ENCODE data around the gene PLA2G5.

The PLA2G5 gene

DNA sequence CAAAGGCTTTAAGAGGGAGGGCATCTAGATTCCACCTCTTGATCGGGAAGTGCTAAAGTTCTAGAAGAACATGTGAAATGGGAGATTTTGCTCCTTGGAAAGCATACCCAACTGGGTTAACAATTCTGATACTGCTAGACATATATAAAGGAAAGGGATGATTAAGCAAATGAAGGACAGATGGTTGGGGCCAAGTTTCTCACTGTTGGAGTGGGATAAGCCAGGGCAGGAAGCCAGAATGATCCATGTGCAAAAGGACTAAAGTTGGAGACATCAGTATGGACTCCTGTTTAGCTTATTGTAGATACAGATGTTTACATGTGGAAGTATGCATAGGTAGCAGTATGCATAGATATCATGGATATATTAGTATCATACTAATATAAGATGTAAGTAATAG, 16.8 kb downstream of the PLA2G5 start:
- H3K27me3 ChIP-seq = no peaks in the 10 kb centered on the region
- H3K27ac ChIP-seq = no peak overlapping the region
- TF ChIP-seq, protein P1, sequence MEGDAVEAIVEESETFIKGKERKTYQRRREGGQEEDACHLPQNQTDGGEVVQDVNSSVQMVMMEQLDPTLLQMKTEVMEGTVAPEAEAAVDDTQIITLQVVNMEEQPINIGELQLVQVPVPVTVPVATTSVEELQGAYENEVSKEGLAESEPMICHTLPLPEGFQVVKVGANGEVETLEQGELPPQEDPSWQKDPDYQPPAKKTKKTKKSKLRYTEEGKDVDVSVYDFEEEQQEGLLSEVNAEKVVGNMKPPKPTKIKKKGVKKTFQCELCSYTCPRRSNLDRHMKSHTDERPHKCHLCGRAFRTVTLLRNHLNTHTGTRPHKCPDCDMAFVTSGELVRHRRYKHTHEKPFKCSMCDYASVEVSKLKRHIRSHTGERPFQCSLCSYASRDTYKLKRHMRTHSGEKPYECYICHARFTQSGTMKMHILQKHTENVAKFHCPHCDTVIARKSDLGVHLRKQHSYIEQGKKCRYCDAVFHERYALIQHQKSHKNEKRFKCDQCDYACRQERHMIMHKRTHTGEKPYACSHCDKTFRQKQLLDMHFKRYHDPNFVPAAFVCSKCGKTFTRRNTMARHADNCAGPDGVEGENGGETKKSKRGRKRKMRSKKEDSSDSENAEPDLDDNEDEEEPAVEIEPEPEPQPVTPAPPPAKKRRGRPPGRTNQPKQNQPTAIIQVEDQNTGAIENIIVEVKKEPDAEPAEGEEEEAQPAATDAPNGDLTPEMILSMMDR (IDR thresholded peaks at IDR 0.05) = no peak
- no peak overlapping the region for H3K4me3 ChIP-seq
- H3K9me3 ChIP-seq = no peaks in the 10 kb centered on the region
- no peak for DNase-seq
- intact Hi-C loops (cut with DNase I; ENCODE audit: low total_unique reads) = no loop called here
- H3K36me3 ChIP-seq = peaks cover 0 to 5% (median 0%) of the 10 kb centered on the region in 3 donors
- H3K4me1 ChIP-seq = no peaks in the 10 kb centered on the region

DNA sequence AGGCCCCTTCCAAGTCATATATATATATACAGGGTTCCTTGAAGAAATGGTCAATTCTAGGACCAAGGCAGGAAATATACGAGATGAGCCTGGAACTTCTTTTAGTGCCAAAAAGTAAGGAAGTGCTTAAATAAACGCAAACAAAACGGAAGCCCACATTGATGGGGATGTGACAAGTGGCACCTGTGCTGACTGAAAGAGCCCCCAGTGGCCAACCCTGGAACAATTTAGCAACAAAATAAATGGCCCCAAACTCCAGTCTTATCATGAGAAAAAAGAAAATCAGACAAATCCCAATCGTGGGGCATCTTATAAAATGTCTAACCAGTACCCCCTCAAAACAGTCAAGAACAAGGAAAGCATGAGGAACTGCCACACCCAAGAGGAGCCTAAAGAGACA, 17.7 kb downstream of the PLA2G5 start:
- TF ChIP-seq, protein P1 (IDR thresholded peaks at IDR 0.05) = no peak
- intact Hi-C loops (cut with DNase I; ENCODE audit: low total_unique reads) = no loop called here
- DNase-seq = no peak
- H3K4me3 ChIP-seq = no peak overlapping the region
- no peak overlapping the region for H3K27ac ChIP-seq
- H3K36me3 ChIP-seq = peaks cover 0 to 5% (median 0%) of the 10 kb centered on the region in 3 donors
- H3K27me3 ChIP-seq = no peaks in the 10 kb centered on the region
- no peaks in the 10 kb centered on the region for H3K4me1 ChIP-seq
- H3K9me3 ChIP-seq = no peaks in the 10 kb centered on the region

DNA sequence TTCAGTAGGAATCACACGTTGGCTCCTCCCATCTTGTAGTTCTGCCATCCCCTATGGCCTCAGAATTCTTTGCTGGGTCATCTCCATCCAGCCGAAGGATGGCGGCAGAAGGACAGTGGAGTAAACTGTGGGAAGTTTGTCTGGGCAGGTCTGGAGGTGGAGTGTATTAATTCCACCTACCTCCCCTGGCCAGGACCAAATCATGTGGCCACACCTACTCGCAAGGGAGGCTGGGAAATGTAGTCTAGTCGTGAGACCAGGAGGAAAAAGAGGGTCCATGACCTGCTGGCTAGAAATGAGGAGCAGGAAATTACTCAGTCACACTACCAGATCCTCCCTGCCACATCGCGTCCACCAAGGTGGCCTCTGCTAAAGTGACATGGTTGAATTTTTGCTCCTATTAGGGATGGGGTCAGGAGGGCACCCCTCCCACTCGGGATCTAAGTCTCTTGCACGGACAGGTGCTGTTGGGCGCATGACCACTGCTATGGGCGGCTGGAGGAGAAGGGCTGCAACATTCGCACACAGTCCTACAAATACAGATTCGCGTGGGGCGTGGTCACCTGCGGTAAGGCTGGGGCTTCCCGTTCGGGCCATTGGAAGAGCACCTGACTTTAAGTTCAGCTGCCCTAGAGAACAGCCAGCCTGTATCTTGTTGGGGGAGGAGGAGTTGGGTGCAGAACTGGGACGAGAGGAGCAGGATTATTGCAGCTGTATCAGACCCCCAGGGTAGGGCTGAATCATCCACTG, 19.5 kb downstream of the PLA2G5 start:
- H3K4me1 ChIP-seq = no peaks in the 10 kb centered on the region
- DNase-seq = no peak
- peaks cover 0 to 5% (median 0%) of the 10 kb centered on the region in 3 donors for H3K36me3 ChIP-seq
- H3K27me3 ChIP-seq = no peaks in the 10 kb centered on the region
- intact Hi-C loops (cut with DNase I; ENCODE audit: low total_unique reads) = no loop called here
- no peak overlapping the region for H3K27ac ChIP-seq
- H3K4me3 ChIP-seq = no peak overlapping the region
- H3K9me3 ChIP-seq = no peaks in the 10 kb centered on the region
- TF ChIP-seq, protein P1 (IDR thresholded peaks at IDR 0.05) = no peak

GRCh38 chr1:20090119-20090518, 20.1 kb downstream of the PLA2G5 start:
- H3K27me3 ChIP-seq = no peaks in the 10 kb centered on the region
- no peaks in the 10 kb centered on the region for H3K4me1 ChIP-seq
- no peaks in the 10 kb centered on the region for H3K9me3 ChIP-seq
- H3K27ac ChIP-seq = no peak overlapping the region
- DNase-seq = no peak
- TF ChIP-seq, protein P1 (IDR thresholded peaks at IDR 0.05) = no peak
- H3K4me3 ChIP-seq = no peak overlapping the region
- peaks cover 0 to 5% (median 0%) of the 10 kb centered on the region in 3 donors for H3K36me3 ChIP-seq
- intact Hi-C loops (cut with DNase I; ENCODE audit: low total_unique reads) = no loop called here

DNA sequence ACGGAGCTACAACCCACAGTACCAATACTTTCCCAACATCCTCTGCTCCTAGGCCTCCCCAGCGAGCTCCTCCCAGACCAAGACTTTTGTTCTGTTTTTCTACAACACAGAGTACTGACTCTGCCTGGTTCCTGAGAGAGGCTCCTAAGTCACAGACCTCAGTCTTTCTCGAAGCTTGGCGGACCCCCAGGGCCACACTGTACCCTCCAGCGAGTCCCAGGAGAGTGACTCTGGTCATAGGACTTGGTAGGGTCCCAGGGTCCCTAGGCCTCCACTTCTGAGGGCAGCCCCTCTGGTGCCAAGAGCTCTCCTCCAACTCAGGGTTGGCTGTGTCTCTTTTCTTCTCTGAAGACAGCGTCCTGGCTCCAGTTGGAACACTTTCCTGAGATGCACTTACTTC, 20.6 kb downstream of the PLA2G5 start:
- intact Hi-C loops (cut with DNase I; ENCODE audit: low total_unique reads) = no loop called here
- no peaks in the 10 kb centered on the region for H3K27me3 ChIP-seq
- no peak overlapping the region for H3K4me3 ChIP-seq
- DNase-seq = no peak
- H3K9me3 ChIP-seq = no peaks in the 10 kb centered on the region
- H3K27ac ChIP-seq = no peak overlapping the region
- TF ChIP-seq, protein P1 (IDR thresholded peaks at IDR 0.05) = no peak
- H3K36me3 ChIP-seq = no peaks in the 10 kb centered on the region
- no peaks in the 10 kb centered on the region for H3K4me1 ChIP-seq
